ENCODE data around the gene MARCHF10. TPM values are rescaled to one million over a fixed set of nuclear protein-coding genes. Genes with fewer than 3 reads are reported as not detected.

The MARCHF10 gene
- total and polyA plus RNA-seq, 9 donors = 0.06 to 6.5 (median 0.46) TPM; not detected in 3

DNA sequence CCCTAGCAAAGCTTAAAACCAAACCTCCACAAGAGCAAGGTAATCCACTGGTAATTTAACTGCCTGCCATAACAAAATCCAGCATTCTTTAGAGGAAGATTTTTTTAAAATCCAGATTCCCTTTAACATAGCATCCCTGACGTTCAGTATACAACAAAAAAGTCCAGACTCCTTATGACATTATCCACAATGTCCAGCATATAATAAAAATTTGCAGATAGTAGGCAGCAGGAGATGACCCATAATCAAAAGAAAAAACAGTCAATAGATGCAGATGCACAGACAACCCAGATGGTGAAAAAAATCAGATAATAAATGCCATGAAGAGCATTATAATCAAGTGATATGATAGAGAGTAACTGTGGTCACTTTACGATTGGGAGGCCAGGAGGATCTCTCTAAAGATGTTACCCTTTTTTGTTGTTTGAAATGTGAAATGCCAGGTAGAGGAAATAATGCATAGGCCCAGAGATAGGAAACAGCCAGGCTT lies 147.4 kb downstream of the MARCHF10 start:
- intact Hi-C loops (cut with DNase I) = no loop called here
- WGBS, 3 donors = 95 to 99% (median 95%) methylated on average over 2 of the region's 2 CpGs
- Histone ChIP-seq H3K27me3 (no peaks in the 10 kb centered on the region), H3K36me3 (no peaks in the 10 kb centered on the region), H3K27ac (no peak overlapping the region), H3K9me3 (no peaks in the 10 kb centered on the region), H3K4me1 (ENCODE audit: insufficient read depth) (peaks cover 10% of the 10 kb centered on the region), H3K4me3 (no peak overlapping the region)
- TF ChIP-seq POLR2A (IDR thresholded peaks at IDR 0.05) (no peak), EP300 (IDR thresholded peaks at IDR 0.05) (no peak)
- TF ChIP-seq, protein P1, sequence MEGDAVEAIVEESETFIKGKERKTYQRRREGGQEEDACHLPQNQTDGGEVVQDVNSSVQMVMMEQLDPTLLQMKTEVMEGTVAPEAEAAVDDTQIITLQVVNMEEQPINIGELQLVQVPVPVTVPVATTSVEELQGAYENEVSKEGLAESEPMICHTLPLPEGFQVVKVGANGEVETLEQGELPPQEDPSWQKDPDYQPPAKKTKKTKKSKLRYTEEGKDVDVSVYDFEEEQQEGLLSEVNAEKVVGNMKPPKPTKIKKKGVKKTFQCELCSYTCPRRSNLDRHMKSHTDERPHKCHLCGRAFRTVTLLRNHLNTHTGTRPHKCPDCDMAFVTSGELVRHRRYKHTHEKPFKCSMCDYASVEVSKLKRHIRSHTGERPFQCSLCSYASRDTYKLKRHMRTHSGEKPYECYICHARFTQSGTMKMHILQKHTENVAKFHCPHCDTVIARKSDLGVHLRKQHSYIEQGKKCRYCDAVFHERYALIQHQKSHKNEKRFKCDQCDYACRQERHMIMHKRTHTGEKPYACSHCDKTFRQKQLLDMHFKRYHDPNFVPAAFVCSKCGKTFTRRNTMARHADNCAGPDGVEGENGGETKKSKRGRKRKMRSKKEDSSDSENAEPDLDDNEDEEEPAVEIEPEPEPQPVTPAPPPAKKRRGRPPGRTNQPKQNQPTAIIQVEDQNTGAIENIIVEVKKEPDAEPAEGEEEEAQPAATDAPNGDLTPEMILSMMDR (IDR thresholded peaks at IDR 0.05) = no peak
- DNase-seq = no peak

DNA sequence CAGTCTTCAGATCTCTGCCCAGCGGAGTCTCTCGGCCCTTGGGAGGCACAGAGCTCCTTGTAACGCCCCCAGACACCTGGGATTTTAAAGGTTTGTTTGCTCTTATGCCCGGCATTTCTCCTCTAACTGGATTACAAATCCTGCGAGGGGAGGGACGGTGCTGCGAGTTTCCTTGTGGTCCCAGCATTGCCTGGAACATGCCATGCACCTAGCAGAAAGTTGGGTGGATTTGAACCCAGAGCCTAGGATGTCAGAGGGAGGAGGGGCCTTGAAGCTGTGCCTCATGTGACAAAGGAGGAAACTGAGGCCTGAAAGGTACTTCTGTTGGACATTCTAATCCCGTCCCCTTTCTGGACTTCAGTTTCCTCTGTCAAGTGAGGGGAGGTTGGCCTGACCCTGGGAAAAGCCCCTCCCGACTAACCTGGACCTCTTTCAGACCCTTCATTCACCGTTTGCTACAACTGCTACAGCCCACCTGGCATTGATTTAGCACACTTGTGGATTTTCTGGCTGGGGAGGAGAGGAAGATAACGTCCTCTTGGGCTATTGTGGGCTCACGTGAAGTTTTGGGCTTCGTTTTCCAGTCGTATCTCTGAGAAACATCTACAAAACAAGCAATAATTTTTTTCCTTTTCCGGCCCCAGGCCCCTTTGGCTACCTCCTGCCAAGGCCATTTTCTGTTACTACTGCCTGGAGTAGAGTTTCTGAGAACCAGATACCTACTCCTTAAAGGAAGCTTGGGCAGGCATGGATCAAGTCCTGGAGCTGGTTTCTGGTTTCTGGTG lies 149.8 kb downstream of the MARCHF10 start:
- intact Hi-C loops (cut with DNase I) = no loop called here
- H3K27ac ChIP-seq = no peak overlapping the region
- 34 to 43% (median 37%) methylated on average over 15 of the region's 15 CpGs for WGBS, 3 donors
- no peaks in the 10 kb centered on the region for H3K36me3 ChIP-seq
- no peak overlapping the region for H3K4me3 ChIP-seq
- TF ChIP-seq, protein P1 (IDR thresholded peaks at IDR 0.05) = no peak
- TF ChIP-seq EP300 (IDR thresholded peaks at IDR 0.05) (no peak), POLR2A (IDR thresholded peaks at IDR 0.05) (no peak)
- no peaks in the 10 kb centered on the region for H3K27me3 ChIP-seq
- H3K4me1 ChIP-seq (ENCODE audit: insufficient read depth) = peaks cover 24% of the 10 kb centered on the region
- DNase-seq = peak in 1 of 5 donors; percentile 28
- H3K9me3 ChIP-seq = no peaks in the 10 kb centered on the region

DNA sequence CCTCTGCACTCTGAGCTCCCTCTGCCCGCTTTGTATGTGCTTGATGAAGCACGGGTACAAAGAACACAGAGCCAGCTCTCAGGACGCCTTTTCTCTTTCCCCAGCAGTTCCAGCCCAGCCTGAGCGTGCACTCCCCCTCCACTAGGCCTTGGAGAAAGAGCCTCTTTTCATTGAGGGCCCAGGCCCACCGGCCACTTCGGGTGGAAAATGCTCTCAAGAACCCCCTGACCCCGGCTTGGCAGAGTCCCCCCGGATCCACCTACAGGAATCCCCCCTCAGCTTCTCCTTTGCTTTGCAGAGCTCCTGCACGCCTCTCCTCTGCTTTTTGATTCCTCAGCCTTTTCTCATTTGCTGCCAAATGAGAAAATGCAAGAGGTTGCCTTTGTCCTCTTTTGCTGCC lies 150.4 kb downstream of the MARCHF10 start:
- WGBS, 3 donors = 32 to 39% (median 35%) methylated on average over 9 of the region's 9 CpGs
- H3K4me1 ChIP-seq (ENCODE audit: insufficient read depth) = peaks cover 24% of the 10 kb centered on the region
- TF ChIP-seq POLR2A (IDR thresholded peaks at IDR 0.05) = no peak
- no peak overlapping the region for H3K27ac ChIP-seq
- no peaks in the 10 kb centered on the region for H3K36me3 ChIP-seq
- intact Hi-C loops (cut with DNase I) = no loop called here
- no peaks in the 10 kb centered on the region for H3K9me3 ChIP-seq
- DNase-seq = peak in 2 of 5 donors; percentile 31 to 50
- no peaks in the 10 kb centered on the region for H3K27me3 ChIP-seq
- no peak overlapping the region for H3K4me3 ChIP-seq

DNA sequence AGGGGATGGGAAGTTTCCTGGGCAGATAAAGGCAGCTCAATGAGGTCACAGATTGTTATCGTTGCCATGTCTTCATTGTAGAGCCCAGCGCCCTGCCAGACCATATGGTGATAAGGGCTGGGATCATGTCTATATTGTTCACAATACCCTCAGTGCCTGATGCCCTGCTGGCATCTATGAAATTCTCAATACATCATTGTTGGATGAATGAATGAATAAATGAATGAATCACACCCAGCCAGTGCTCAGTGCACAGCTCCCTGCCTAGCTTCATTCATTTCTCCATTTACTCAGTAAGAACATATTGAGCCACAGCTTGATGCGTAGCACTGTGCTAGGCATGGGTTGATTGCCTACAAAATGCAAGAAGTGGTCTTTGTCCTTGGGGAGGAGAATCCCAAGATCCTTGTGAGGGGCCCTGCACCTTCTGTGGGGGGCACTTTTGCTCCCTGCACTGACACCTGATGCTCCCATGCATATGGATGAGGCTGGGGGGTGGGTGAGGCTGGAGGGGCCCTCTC lies 150.9 kb downstream of the MARCHF10 start:
- no peak for TF ChIP-seq POLR2A (IDR thresholded peaks at IDR 0.05)
- TF ChIP-seq, protein P1 (IDR thresholded peaks at IDR 0.05) = no peak
- no peak for TF ChIP-seq EP300 (IDR thresholded peaks at IDR 0.05)
- 89 to 100% (median 91%) methylated on average over 3 of the region's 3 CpGs for WGBS, 3 donors
- DNase-seq = peak in 1 of 5 donors; percentile 1
- H3K27me3 ChIP-seq = no peaks in the 10 kb centered on the region
- H3K4me3 ChIP-seq = no peak overlapping the region
- H3K4me1 ChIP-seq (ENCODE audit: insufficient read depth) = peaks cover 27% of the 10 kb centered on the region
- H3K9me3 ChIP-seq = no peaks in the 10 kb centered on the region
- no peak overlapping the region for H3K27ac ChIP-seq
- no peaks in the 10 kb centered on the region for H3K36me3 ChIP-seq
- intact Hi-C loops (cut with DNase I) = no loop called here

DNA sequence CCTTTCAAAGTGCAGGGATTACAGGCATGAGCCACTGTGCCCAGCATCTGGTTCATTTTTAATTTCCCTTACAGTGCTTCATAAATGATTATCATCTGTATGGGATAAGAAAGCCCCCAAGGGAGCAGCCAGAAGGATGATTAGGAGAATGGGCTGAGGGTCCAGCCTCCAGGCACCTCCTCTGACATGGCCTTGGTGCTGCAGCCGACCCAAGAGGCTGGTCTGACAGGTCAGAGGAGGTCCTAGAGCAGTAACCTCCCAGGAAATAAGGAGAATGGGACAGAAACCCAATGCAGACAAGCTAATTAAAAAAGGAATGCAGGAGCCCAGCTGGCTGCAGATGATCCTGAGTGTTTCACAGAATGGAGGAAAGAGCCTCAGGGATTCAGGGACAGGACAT lies 151.7 kb downstream of the MARCHF10 start:
- no peak overlapping the region for H3K27ac ChIP-seq

More for the DNA sequence above, 151.7 kb downstream of the MARCHF10 start:
- no peaks in the 10 kb centered on the region for H3K9me3 ChIP-seq
- no peaks in the 10 kb centered on the region for H3K27me3 ChIP-seq
- H3K4me1 ChIP-seq (ENCODE audit: insufficient read depth) = peaks cover 29% of the 10 kb centered on the region
- DNase-seq = peak in 1 of 5 donors; percentile 4
- no peaks in the 10 kb centered on the region for H3K36me3 ChIP-seq
- TF ChIP-seq POLR2A (IDR thresholded peaks at IDR 0.05) (no peak), EP300 (IDR thresholded peaks at IDR 0.05) (no peak)
- TF ChIP-seq, protein P1 (IDR thresholded peaks at IDR 0.05) = no peak
- no peak overlapping the region for H3K4me3 ChIP-seq
- 21 to 38% (median 30%) methylated on average over 1 of the region's 1 CpG for WGBS, 3 donors
- intact Hi-C loops (cut with DNase I) = no loop called here

All from ovary (tissue), 9 donors.